Measurements from ENCODE around the gene KLRK1.

GRCh38 chr12:10363914-10364814, 25.7 kb downstream of the KLRK1 start:
- TF ChIP-seq CTCF (IDR thresholded peaks at IDR 0.05; ENCODE audit: low read depth, low read length, missing input control), result no peak
- no peak for TF ChIP-seq EGR1 (IDR thresholded peaks at IDR 0.05; ENCODE audit: low read depth in 2 of 2)
- TF ChIP-seq NR2F2 (IDR thresholded peaks at IDR 0.05), result no peak
- TF ChIP-seq FOXA1 (IDR thresholded peaks at IDR 0.05), result no peak
- TF ChIP-seq YY1 (IDR thresholded peaks at IDR 0.05), result peak; percentile 42
- no peak for TF ChIP-seq MAX (IDR thresholded peaks at IDR 0.05)
- TF ChIP-seq, protein P1, sequence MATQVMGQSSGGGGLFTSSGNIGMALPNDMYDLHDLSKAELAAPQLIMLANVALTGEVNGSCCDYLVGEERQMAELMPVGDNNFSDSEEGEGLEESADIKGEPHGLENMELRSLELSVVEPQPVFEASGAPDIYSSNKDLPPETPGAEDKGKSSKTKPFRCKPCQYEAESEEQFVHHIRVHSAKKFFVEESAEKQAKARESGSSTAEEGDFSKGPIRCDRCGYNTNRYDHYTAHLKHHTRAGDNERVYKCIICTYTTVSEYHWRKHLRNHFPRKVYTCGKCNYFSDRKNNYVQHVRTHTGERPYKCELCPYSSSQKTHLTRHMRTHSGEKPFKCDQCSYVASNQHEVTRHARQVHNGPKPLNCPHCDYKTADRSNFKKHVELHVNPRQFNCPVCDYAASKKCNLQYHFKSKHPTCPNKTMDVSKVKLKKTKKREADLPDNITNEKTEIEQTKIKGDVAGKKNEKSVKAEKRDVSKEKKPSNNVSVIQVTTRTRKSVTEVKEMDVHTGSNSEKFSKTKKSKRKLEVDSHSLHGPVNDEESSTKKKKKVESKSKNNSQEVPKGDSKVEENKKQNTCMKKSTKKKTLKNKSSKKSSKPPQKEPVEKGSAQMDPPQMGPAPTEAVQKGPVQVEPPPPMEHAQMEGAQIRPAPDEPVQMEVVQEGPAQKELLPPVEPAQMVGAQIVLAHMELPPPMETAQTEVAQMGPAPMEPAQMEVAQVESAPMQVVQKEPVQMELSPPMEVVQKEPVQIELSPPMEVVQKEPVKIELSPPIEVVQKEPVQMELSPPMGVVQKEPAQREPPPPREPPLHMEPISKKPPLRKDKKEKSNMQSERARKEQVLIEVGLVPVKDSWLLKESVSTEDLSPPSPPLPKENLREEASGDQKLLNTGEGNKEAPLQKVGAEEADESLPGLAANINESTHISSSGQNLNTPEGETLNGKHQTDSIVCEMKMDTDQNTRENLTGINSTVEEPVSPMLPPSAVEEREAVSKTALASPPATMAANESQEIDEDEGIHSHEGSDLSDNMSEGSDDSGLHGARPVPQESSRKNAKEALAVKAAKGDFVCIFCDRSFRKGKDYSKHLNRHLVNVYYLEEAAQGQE (IDR thresholded peaks at IDR 0.05), result peak; percentile 81
